NCI-H2196 treated with DMSO at 0.1 percent for 48 hours (cell line): Measurements from ENCODE around the gene CTSH.

Source experiments
- DNase-seq: peaks from one replicate; lab custom pipeline; 2025; ENCODE audit not compliant: unreplicated experiment; lab: John Stamatoyannopoulos, UW

CTSH gene, protein sequence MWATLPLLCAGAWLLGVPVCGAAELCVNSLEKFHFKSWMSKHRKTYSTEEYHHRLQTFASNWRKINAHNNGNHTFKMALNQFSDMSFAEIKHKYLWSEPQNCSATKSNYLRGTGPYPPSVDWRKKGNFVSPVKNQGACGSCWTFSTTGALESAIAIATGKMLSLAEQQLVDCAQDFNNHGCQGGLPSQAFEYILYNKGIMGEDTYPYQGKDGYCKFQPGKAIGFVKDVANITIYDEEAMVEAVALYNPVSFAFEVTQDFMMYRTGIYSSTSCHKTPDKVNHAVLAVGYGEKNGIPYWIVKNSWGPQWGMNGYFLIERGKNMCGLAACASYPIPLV

DNA sequence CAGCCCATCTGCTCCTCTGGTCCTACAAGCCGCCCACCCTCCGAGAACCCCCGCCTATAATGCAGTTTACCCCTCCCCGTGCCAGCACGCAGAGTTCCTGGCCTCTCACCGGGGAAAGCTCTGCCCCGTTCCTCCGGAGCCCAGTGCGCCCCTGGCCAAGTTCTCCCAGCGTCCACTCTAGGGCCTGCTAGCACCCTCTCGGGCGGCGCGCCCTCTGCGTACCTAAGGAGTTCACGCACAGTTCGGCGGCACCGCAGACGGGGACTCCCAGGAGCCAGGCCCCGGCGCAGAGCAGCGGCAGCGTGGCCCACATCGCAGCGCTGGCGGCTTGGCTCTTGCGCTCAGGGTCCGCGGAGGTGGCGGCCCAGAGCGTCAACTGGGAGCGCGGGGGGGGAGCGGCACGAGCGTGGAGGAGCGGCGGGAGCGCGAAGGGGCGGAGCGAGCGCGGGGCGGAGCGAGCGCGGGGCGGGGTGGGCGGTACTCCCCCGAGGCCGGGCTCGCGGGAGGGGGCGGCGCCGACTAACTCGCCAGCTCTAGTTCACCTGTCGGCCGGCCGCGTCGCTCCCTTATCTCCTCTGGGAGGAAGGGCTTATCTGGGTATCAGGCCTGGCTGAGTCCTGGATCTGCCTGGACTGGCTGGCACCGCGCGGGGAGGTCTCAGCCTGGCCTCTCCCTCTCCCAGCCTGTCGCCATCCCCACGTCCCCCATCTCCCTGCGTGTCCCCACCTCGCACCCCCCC is at the start of gene CTSH:
Gene CTSH, minus strand, starts transcription at position 378 of the 739 bp plus-strand sequence. Its CDS starts 65 bp downstream, at position 313.
- DNase-seq = peak; percentile 53

- DNase-seq = no peak
Observed at GRCh38 chr15:78993931-78994530, 49.2 kb upstream of the CTSH start.

DNA sequence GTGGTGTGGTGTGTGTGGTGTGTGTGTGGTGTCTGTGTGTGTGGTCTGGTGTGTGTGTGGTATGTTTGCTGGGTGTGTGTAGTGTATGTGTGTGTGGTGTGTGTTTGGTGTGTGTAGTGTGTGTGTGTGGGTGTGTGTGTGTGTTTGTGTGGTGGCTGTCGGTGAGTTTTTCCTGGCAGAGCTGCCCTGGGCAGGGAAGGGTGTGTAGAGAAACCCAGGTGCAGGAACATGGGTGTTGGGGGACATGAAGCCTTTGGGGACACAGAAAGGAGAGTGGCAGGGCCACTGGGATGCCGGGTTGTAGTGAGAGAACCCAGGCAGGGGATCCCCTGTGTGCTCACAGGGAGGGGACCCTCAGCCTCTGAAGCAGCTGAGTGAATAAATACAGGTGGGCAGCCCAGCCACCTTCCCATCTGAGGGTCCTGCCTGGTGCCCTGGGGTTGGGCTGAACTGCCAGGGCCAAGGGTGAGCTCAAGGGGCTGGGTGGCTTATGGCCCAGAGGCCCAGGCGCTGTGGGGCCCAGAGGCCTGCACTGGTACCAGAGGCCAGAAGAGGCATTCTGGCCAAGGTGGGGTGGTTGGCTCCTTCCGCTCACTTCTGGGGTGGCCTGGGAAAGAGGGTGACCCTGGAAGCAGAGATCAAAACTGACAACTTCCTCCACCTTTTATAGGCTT is 48.5 kb upstream of the CTSH start:
- DNase-seq = no peak

GRCh38 chr15:78992416-78993256 is 47.8 kb upstream of the CTSH start:
- DNase-seq = no peak

DNA sequence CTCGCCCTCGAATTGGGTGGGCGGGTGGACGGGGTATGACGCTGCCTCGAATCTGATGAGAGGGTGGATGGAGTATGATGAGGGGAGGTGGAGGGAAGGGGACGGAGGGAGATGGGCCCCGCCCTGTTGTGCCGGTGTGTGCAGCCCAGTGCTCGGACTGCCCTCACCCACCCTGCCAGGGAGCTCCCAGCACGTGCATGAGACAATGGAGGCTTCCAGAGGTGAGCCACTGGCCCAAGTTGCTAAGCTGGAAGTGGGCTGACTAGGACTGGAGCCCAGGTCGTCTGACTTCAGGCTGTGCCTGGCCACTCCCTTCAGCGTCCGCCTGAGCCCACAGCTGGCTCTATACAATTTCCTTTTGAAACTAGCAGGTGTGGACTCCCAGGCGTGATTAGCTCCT is 47.0 kb upstream of the CTSH start:
- no peak for DNase-seq

DNA sequence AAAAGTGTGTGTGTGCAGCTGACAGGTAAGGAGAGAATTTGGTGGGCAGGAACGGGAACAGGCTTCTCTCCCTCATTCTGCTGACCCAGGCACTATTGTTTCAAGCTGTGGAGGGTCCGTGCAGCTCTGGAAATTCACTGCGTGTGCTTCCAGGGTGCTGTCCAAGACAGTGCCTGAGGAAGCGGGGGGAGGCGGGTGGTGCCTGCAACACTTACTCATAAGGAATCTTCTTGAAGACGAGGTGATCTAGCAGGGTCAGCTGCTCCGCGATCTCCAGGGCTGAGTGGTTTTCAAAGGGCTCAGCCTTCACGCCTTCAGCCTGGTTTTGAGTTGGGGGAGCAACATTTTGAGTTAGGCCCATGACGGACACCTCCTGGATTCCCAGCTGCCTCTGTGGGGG is 46.6 kb upstream of the CTSH start:
- DNase-seq = no peak

DNA sequence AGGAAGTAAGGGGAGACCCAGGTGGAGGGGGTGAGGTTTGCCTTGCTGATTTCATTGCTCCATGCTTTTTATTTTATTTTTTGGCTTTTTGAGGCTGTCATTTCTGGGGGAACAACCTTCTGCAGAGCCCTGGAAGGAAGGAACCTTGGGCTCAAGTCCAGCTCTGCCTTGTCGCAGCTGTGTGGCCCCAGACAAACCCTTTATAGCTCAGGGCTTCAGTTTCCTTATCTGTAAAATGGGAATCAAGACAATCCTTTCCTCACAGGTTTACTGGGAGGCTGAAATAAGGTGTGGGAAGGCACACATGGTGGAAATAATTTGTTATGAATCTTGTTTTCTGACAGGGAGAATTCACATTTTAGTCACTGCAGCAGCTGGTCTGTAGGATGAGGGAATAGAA is 45.4 kb upstream of the CTSH start:
- no peak for DNase-seq

GRCh38 chr15:78989701-78990240 is 44.9 kb upstream of the CTSH start:
- no peak for DNase-seq

DNA sequence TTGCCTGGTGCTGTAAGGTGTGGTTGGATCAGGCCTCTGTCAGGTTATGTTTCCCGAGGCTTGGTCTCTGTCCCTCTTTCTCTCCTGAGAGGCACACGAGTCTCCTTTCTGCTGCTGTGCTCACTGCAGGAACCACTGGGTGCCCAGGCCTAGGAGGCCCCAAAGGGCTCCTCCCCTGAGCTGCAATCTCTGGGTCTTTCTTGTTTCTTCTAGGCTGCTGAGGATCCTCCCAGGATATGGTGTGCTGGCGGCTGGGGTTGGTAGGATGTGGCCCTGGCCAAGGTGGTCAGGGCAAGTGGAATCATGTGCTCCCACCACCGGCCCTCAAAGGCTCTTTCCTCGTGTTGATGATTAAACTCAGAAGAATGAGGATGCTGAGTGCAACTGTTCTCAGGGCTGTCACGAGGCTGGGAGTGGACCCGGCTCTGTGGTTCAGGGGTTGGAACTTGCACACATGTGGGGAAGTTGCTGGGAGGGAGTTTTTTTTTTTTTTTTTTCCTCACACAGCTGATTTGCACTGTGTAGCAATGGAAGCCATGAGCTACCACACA is 43.6 kb upstream of the CTSH start:
- DNase-seq = no peak

- no peak for DNase-seq
Observed at GRCh38 chr15:78987556-78988360, 42.9 kb upstream of the CTSH start.

DNA sequence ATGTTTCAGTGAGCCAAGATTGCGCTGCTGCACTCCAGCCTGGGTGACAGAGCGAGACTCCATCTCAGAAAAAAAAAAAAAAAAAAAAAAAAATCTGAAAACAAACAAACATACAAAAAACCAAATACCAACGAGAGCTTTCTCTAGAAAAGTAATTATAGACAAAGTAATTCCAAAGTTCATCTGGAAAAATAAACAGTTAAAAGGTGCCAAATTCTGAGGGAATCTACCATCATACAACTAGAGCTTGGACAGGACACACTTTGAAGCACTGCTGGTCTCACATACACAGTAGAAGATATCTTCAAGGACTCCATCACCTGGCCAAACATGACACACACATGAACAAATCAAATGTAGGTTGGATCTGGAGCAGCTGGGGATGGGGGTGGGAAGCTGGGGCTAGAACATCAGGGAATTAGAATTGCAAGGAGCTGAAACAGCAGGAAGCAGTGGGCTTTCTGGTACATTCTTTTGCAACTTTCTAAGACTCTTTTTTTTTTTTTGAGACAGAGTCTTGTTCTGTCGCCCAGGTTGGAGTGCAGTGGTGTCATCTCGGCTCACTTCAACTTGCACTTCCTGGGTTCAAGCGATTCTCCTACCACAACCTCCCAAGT is 41.1 kb upstream of the CTSH start:
- no peak for DNase-seq

DNA sequence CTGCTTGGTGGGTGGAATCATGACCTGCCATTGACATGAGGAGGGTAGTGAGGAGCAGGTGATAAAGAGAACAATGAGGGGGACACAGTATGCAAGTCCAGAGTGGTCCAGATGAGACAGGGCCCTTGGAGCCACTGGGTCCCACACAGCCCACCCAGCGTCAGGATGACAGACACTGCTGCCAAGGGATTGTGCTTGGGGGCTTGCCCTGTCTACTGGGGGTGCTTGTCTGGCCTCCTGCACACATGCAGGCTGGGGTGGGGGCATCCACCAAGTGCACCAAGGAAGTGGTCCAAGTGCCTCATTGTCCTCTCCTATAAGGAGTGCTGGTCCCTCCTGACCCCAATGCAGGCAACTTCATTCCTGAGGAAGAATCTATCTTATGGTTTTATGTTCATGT is 39.2 kb upstream of the CTSH start:
- no peak for DNase-seq

DNA sequence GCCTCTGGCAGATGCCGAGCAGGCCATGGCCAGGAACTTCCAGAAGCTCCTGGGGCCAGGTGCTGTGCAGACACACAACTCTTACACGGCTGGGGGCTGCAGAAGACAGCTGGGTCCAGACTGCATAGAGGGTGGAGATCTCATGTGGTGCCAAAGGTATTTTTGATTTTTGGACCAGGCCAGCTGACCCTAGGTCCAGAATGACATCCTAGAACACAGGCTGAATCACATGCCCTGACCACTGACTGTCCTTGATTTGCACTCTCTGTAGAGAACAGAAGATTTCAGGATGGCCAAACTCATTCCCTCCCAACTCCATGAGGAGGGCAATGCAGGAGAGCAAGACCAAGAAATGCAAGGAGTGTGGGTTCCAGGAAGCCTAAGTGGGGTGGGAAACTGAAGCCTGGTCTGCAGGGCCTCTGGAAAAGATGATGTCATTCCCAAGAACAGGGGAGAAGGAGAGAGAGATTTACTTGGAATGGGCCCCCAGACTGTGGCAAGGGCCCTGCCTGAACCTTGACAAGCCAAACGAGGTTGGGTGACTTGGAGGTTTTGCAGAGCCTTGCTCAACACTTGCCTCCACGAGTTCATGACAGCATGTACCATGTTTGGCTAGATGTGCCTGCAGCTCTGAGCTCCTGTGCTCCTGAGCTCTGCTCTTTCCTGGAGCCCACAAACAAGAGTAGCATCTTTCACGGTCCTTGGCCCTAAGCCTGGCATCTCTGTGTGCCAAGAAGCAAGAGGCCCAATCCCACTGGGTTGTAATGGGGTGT is 38.5 kb upstream of the CTSH start:
- no peak for DNase-seq

DNA sequence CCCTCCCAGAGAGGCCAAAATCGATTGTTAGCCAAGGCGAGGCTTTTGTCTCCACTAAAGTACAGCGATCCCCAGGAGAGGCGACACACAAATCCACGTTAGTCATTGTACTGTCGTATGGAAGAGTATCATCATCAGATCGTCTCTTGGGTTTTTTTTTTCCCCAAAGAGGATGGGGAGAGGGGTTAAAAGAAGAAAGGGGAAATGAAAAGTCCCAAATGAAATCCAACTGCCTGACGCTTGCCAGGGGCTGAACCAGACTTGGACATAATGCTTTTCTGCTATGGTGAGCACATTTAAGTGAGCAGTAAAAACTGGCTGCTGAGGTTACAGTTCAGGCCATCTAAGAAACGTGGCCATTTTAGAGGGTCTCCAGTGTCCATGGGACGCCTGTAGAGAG is 37.9 kb upstream of the CTSH start:
- DNase-seq = no peak

DNA sequence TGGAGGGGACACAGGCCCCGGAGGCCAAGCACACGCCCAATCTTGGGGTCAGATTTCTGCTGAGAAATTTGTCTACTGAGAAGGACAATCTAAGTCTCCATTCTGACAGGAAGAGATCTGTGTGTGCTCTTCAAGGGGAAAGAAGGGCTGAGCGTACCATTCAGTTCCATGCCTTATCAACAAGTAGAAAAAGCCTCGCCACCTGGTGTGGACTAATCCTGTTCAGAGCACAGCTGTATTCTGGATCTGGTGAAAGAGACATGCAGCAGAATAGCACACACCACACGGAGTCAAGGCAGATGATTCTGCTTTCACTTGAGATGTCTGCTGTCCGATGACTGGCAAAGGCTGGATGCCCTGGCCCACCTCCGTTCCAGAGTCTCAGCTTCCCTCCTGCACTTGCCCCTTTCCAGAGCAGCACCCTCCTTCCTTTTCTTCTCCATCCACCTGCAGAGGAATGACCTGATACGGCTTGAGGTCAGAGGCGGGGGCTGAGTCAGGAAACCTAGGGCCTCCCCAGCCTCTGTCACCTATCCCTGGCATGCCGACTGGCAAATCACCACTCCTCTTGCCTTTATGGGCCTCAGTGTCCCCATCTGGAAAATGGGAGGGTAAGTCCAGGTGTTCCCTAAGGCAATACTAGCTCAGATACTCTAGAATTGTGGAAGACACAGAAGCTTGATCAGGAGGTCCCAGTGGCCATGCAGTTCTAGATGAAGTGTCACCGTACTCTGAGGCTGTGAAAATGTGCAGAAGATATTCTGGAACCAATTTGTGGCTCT is 36.9 kb upstream of the CTSH start:
- no peak for DNase-seq

DNA sequence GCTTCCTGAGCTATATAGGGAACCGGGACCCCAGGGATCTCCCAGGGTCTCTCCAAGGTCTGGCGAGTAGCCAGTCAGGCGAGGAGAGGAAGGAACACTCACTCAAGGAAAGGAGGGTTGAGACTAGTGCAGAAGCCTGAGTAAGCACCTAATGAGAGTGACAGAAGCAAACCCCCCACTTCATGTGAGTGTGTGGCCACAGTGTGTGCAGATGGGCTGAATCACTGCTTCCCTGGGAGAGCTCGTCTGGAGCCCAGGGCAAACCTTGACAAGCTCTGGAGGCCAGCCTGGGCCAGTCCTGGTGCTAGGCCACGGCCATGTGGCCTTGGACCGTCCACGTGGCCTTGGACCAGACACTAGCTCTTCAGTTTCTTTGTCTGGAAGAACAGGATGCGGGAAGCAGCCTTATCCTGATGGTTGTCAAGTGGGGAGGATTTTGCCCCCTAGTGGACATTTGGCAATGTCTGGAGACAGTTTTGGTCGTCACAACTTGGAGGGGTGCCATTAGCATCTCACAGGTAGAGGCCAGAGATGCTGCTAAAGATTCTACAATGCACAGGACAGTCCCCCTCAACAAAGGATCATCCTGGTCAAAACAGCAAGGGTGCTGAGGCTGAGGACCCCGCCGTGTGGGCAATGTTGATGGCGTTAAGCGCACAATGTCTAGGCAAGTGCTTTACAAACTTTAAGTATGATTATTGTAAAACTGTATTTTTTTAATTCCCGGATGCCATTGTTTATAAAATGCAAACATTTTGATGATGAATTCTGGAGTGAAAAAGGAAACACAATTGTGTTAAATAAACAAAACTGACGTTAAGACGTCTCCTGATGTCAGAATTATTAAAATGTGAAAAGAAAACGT is 34.8 kb upstream of the CTSH start:
- DNase-seq = peak; percentile 37
